ENCODE results near the gene APOBEC3C.

- TF ChIP-seq POLR2A (IDR thresholded peaks at IDR 0.05; ENCODE audit: low read length) (no peak), GATA1 (IDR thresholded peaks at IDR 0.05; ENCODE audit: low read depth, low read length) (no peak)
Observed at GRCh38 chr22:38997518-38997917, 16.5 kb upstream of the APOBEC3C start.

All from erythroblast (primary cell).